Esophagus muscularis mucosa (tissue), 4 donors: Measurements from ENCODE around the gene RDX.

ENCODE experiments used
- CTCF ChIP-seq, 3 experiments: fragments of 200-600 bp in 2 of 3; fragments of 450-650 bp in 1 of 3; sonication (generic) in 2 of 3; IDR thresholded peaks; one replicate each; pipeline ENCODE4 v1.5.1; 2017 to 2019; ENCODE audit warnings: antibody characterized with exemption in 3 of 3, mild to moderate bottlenecking in 2 of 3, moderate library complexity in 1 of 3
- EP300 ChIP-seq: sonication (generic); formaldehyde crosslinking; IDR thresholded peaks from one replicate; pipeline ENCODE4 v1.6.1; 2017; ENCODE audit warnings: antibody characterized with exemption
- POLR2A ChIP-seq: fragments of 450-650 bp; IDR thresholded peaks from one replicate; pipeline ENCODE4 v1.6.1; 2017; ENCODE audit warnings: antibody characterized with exemption, moderate library complexity, mild to moderate bottlenecking, low read depth
- POLR2AphosphoS5 ChIP-seq, 2 donors: sonication (generic); formaldehyde crosslinking; IDR thresholded peaks; one replicate each; pipeline ENCODE4 v1.6.1; 2017; ENCODE audit warnings: antibody characterized with exemption in 2 of 2

GRCh38 chr11:110295086-110295485, 1.3 kb downstream of the RDX start:
- TF ChIP-seq CTCF (IDR thresholded peaks at IDR 0.05) (no peak), EP300 (no peak), POLR2A (no peak), POLR2AphosphoS5 (IDR thresholded peaks at IDR 0.05) (no peak)
